GM20431 (cell line): ENCODE measurements around the gene STC2.

Source experiments
- in situ Hi-C: fragments of 300-500 bp; cut with MseI, MboI; formaldehyde crosslinking; loops from one replicate; pipeline ENCODE4 v1.15.0; 2020; ENCODE audit warnings: low sequenced_read_pairs; ENCODE audit not compliant: unreplicated experiment

The STC2 gene

GRCh38 chr5:173315495-173316338 is 12.5 kb downstream of the STC2 start:
- in situ Hi-C loops: no loop called here

- in situ Hi-C loops: no loop called here
These were observed 13.9 kb downstream of the STC2 start for GRCh38 chr5:173314166-173314952.

DNA sequence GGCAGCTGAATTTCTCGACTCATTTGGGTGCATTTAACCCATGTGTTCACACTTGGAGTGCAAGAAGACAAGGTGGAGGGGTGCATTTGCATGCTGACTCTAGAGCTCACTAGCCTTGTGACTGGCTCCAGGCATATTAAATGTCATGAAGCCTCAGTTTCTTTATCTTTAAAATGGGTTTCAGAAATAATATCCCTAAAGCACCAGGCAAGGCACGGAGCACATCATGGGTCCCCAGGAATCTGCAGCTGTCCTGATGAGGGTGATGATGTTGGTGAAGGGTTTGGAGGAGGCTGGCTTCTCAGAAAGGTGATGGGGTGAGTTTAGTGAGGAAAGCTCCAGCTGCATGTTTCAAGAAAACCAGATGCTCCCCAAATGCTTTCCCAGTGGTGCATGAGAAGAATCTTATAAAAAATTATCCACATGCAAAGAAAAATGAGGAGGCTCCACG is 14.8 kb downstream of the STC2 start:
- in situ Hi-C loops: no loop called here

DNA sequence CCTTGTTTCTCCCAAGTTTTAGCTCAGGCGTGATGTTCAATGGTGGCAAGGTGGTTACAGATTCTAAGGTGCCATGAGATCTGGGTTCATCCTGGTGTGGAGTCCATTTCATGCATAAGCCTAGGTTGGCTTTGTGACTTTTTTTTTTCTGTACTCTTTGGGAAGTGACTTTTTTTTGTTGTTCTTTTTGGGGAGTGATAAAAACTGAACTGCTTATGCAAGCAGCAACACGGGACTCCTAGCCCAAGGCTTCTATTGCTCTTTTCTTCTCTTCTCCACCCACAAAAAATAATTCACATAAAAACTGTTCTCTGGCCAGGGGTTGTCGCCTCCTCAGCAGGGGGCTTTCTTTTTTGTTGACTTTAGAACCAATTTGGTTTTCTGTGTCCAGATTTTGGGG is 15.4 kb downstream of the STC2 start:
- in situ Hi-C loops: no loop called here

DNA sequence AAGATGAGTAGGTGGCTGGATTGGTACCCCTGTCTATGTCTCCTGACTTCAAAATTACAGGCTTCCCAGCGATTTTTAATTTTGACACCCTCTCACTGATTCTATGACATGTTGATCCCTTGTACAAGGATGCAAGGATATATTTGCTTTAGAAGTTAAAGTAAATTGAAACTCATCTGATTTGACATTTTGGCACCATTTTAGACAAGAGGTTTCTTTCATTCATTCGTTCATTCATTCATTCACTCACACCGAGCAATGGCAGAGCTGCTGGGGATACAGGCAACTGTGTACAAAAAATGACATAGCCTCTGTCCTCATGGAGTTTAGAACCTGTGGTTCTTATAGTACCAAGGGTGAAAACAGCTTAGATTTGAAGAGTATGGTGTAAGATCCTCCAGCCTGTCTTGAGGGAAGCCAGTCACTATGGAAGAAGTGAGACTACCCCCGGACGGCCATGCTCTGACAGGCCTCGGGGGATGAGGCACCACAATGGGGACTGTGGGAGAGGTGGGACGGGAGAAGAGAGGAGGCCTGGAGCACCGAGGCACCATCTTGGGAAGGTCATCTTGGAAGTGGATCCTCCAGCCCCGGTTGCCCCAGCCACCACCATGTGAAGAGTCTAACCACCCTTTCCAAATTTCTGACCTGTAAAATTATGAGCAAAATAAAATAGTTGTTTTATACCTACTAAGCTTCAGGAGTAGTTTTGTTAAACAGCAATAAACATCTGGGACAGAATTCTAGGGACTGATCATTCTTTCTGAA is 16.2 kb downstream of the STC2 start:
- in situ Hi-C loops: no loop called here

GRCh38 chr5:173310861-173311785 is 17.1 kb downstream of the STC2 start:
- in situ Hi-C loops: no loop called here

- in situ Hi-C loops: no loop called here
These were observed 17.9 kb downstream of the STC2 start for GRCh38 chr5:173310218-173310769.

DNA sequence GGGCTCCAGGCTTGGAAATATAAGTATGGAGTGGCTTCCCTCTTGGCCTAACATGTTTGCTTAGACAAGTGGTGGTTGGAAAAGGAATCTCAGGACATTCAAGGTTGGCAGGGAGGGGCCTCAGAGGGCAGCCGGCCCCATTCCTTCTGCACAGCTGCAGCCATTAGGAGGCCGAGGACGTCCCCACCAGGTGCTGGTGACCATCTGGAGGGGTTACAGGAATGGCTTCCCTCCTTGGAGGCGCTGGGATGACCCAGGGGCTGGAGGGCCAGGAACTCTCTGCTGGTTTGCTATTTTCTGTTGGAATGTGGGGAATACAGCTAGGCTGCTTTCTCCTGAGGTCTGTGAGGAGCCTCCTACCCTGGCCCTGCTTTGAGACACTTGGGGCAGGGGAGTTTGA is 18.5 kb downstream of the STC2 start:
- in situ Hi-C loops: no loop called here

DNA sequence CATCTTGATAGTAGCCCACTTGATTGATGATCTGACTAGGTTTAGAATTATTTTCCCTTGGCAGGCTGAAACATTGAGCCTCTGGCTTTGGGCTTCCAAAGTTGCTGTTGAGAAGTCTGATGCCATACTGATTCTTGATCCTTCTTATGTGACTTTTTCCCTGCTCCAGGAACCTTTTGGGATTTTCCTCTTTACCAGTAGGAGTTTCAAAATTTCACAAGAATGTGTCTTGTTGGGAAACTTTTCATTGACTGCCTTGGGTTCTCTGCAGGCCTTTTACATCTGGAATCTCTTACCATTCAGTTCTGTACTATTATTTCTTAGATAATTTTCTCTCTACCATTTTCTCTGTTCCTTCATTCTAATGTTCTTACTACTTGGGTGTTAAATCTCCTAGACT is 20.0 kb downstream of the STC2 start:
- in situ Hi-C loops: no loop called here

DNA sequence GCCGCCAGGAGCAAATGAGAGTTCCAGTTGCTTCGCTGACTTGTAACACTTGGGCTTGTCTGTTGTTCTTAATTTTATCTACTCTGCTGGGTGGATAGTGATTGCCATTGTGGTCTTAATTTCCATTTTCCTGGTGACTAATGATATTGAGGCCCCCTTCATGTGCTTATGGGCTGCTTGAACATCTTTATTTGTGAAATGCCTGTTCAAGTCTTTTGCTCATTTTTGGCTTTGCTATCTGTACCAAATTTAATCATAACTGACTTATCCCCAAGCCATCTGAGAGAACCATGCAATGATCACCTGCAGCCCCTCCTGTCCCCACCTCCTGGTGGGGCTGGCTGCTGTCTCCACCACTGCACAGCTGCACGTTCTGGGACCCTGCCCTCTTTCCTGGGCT is 20.5 kb downstream of the STC2 start:
- in situ Hi-C loops: no loop called here

GRCh38 chr5:173306695-173307094 is 21.5 kb downstream of the STC2 start:
- in situ Hi-C loops: no loop called here

- in situ Hi-C loops: no loop called here
These were observed 23.6 kb downstream of the STC2 start for GRCh38 chr5:173304591-173304988.

GRCh38 chr5:173303878-173304590 is 24.2 kb downstream of the STC2 start:
- in situ Hi-C loops: no loop called here

- in situ Hi-C loops: no loop called here
These were observed 25.6 kb downstream of the STC2 start for GRCh38 chr5:173302546-173303155.

GRCh38 chr5:173301695-173302545 is 26.3 kb downstream of the STC2 start:
- in situ Hi-C loops: no loop called here

- in situ Hi-C loops: no loop called here
These were observed 27.7 kb downstream of the STC2 start for GRCh38 chr5:173300389-173301047.

DNA sequence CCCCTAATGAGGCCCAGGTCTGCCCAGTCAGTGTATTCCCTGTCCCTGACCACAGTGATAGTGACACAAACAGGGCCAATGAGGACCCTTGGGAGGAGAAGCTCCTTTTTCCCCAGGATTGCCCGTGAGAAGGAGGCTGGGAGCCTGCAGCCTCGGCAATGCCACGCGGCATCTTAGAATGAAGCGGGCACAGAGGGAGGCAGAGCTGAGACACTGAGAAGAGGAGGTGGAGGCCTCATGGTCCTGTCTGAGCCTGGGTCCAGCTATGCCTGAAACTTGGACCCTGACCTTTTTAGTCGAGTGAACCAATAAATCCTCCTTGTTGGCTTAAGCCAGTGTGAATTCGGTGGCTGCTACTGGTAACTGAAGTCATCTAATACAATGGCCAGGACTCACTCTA is 28.4 kb downstream of the STC2 start:
- in situ Hi-C loops: no loop called here
